Measurements from ENCODE around the gene METTL15.
"Not testable (repeated sequence)": the region's sequence is repeated elsewhere in the genome, so short reads cannot be mapped to it uniquely, and the experiment has no call there.

Gene METTL15

GRCh38 chr11:28296426-28296825 is 188.2 kb downstream of the METTL15 start:
- no peak for DNase-seq (ENCODE audit: low spot score)

GRCh38 chr11:28298209-28298608 is 190.0 kb downstream of the METTL15 start:
- no peak for DNase-seq (ENCODE audit: low spot score)

- DNase-seq (ENCODE audit: low spot score): no peak
Observed at GRCh38 chr11:28303477-28304191, 195.4 kb downstream of the METTL15 start.

GRCh38 chr11:28315440-28315839 is 207.3 kb downstream of the METTL15 start:
- no peak for DNase-seq (ENCODE audit: low spot score)

- no peak for DNase-seq (ENCODE audit: low spot score)
Observed at GRCh38 chr11:28318871-28319270, 210.7 kb downstream of the METTL15 start.

- no peak for DNase-seq (ENCODE audit: low spot score)
Observed at GRCh38 chr11:28323621-28324020, 215.4 kb downstream of the METTL15 start.

GRCh38 chr11:28332393-28332792 is 224.2 kb downstream of the METTL15 start:
- not testable (repeated sequence) for DNase-seq (ENCODE audit: low spot score)

GRCh38 chr11:28337701-28338100 is 229.5 kb downstream of the METTL15 start:
- no peak for DNase-seq (ENCODE audit: low spot score)

- DNase-seq (ENCODE audit: low spot score): no peak
Observed at GRCh38 chr11:28338371-28338770, 230.2 kb downstream of the METTL15 start.

GRCh38 chr11:28339488-28339887 is 231.3 kb downstream of the METTL15 start:
- no peak for DNase-seq (ENCODE audit: low spot score)

- no peak for DNase-seq (ENCODE audit: low spot score)
Observed at GRCh38 chr11:28342716-28343115, 234.5 kb downstream of the METTL15 start.

GRCh38 chr11:28343304-28344233 is 235.4 kb downstream of the METTL15 start:
- DNase-seq (ENCODE audit: low spot score): peak; percentile 30

- no peak for DNase-seq (ENCODE audit: low spot score)
Observed at GRCh38 chr11:28346209-28346608, 238.0 kb downstream of the METTL15 start.

GRCh38 chr11:28346721-28347120 is 238.5 kb downstream of the METTL15 start:
- no peak for DNase-seq (ENCODE audit: low spot score)

GRCh38 chr11:28347371-28347770 is 239.2 kb downstream of the METTL15 start:
- no peak for DNase-seq (ENCODE audit: low spot score)

GRCh38 chr11:28350216-28350615 is 242.0 kb downstream of the METTL15 start:
- no peak for DNase-seq (ENCODE audit: low spot score)

GRCh38 chr11:28353991-28354390 is 245.8 kb downstream of the METTL15 start:
- DNase-seq (ENCODE audit: low spot score): no peak

- DNase-seq (ENCODE audit: low spot score): no peak
Observed at GRCh38 chr11:28366549-28367346, 258.6 kb downstream of the METTL15 start.

GRCh38 chr11:28378095-28378494 is 269.9 kb downstream of the METTL15 start:
- not testable (repeated sequence) for DNase-seq (ENCODE audit: low spot score)
